Vagina (tissue), 2 donors: ENCODE data around the gene USF2.

Source experiments
- CTCF ChIP-seq, 3 experiments: fragments of 450-650 bp in 2 of 3; fragments of 200-600 bp in 1 of 3; sonication (generic) in 1 of 3; IDR thresholded peaks; one replicate each; pipeline ENCODE4 v1.5.1; 2017 to 2019; ENCODE audit warnings: antibody characterized with exemption in 3 of 3, mild to moderate bottlenecking in 2 of 3, moderate library complexity in 2 of 3
- POLR2A ChIP-seq, 2 donors: fragments of 450-650 bp; IDR thresholded peaks; one replicate each; pipeline ENCODE4 v1.6.1; 2017; ENCODE audit warnings: antibody characterized with exemption in 2 of 2, mild to moderate bottlenecking in 2 of 2, moderate library complexity in 2 of 2

- no peak for TF ChIP-seq CTCF (IDR thresholded peaks at IDR 0.05)
- no peak for TF ChIP-seq POLR2A (IDR thresholded peaks at IDR 0.05)
These were observed 2.8 kb downstream of the USF2 start for GRCh38 chr19:35271546-35271945.
